Measurements from ENCODE around the gene OSBP2. TPM values are rescaled to one million over a fixed set of nuclear protein-coding genes. Genes with fewer than 3 reads are reported as not detected.

OSBP2 gene
- total and polyA plus RNA-seq, 2 of the 13 experiments (the other 11 are each of a cell fraction or from before 2014, with no cell fraction given) = 5.0 to 7.7 TPM

DNA sequence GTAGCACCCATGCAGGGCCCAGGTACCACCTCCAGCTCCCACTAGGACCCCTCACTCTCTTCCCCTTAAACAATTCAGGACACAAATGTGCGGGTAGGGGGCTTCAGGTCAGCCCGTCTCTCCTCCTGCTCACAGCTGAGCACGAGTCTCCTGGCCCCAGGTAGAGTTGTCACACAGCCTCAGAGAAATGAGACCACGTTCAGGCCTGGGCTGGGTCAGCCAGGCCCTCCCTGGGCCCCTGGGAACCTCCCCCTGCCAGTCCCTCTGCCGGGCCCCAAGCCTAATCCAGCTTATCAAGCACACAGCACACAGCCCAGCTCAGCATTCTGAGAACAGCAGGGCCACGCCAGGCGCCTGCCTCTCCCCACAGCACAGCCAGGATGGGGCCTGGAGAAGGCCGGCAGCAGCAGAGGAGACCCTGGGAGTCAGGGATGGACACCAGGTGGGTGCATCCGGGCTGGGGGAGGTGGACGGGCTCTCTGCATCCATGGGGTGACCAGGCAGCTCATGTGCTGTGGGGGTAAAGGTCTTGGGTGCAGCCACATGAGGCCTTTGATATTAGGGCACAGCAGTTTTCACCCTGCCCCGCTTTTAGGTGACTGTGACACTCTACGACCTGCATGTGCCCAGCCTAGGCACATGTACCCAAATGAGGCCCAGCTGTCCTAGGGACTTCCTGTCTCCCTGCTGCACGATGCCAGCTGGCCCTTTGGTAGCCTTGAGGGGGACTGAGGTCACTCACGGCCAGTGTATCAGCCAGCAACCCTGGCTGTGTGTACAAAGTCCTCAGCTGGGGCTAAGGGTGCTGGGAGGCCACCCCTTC lies 186.9 kb downstream of the OSBP2 start (continued):
- TF ChIP-seq ASH2L (IDR thresholded peaks at IDR 0.05; ENCODE audit: insufficient read length, low read depth, low read length) (peak; percentile 58), ZBTB20 (CRISPR knock-in tag; IDR thresholded peaks at IDR 0.05; ENCODE audit: borderline replicate concordance, low read depth) (no peak), PRMT3 (CRISPR knock-in tag; IDR thresholded peaks at IDR 0.05; ENCODE audit: borderline replicate concordance, low read depth) (no peak), ZNF138 (CRISPR knock-in tag; IDR thresholded peaks at IDR 0.05; ENCODE audit: low read depth) (no peak), ZNF17 (CRISPR knock-in tag; IDR thresholded peaks at IDR 0.05) (no peak), MED1 (CRISPR knock-in tag; IDR thresholded peaks at IDR 0.05) (peak; percentile 52; the same call in 1 of the 2 replicates), CBX1 (IDR thresholded peaks at IDR 0.05; ENCODE audit: low read depth) (no peak), MYNN (CRISPR knock-in tag; IDR thresholded peaks at IDR 0.05; ENCODE audit: low read depth) (no peak), HCFC1 (IDR thresholded peaks at IDR 0.05; ENCODE audit: low read depth, low read length) (no peak), NRL (CRISPR knock-in tag; IDR thresholded peaks at IDR 0.05; ENCODE audit: borderline replicate concordance) (no peak)
- TF ChIP-seq, protein P1, sequence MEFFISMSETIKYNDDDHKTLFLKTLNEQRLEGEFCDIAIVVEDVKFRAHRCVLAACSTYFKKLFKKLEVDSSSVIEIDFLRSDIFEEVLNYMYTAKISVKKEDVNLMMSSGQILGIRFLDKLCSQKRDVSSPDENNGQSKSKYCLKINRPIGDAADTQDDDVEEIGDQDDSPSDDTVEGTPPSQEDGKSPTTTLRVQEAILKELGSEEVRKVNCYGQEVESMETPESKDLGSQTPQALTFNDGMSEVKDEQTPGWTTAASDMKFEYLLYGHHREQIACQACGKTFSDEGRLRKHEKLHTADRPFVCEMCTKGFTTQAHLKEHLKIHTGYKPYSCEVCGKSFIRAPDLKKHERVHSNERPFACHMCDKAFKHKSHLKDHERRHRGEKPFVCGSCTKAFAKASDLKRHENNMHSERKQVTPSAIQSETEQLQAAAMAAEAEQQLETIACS (CRISPR knock-in tag; IDR thresholded peaks at IDR 0.05) = no peak
- TF ChIP-seq, protein P2, sequence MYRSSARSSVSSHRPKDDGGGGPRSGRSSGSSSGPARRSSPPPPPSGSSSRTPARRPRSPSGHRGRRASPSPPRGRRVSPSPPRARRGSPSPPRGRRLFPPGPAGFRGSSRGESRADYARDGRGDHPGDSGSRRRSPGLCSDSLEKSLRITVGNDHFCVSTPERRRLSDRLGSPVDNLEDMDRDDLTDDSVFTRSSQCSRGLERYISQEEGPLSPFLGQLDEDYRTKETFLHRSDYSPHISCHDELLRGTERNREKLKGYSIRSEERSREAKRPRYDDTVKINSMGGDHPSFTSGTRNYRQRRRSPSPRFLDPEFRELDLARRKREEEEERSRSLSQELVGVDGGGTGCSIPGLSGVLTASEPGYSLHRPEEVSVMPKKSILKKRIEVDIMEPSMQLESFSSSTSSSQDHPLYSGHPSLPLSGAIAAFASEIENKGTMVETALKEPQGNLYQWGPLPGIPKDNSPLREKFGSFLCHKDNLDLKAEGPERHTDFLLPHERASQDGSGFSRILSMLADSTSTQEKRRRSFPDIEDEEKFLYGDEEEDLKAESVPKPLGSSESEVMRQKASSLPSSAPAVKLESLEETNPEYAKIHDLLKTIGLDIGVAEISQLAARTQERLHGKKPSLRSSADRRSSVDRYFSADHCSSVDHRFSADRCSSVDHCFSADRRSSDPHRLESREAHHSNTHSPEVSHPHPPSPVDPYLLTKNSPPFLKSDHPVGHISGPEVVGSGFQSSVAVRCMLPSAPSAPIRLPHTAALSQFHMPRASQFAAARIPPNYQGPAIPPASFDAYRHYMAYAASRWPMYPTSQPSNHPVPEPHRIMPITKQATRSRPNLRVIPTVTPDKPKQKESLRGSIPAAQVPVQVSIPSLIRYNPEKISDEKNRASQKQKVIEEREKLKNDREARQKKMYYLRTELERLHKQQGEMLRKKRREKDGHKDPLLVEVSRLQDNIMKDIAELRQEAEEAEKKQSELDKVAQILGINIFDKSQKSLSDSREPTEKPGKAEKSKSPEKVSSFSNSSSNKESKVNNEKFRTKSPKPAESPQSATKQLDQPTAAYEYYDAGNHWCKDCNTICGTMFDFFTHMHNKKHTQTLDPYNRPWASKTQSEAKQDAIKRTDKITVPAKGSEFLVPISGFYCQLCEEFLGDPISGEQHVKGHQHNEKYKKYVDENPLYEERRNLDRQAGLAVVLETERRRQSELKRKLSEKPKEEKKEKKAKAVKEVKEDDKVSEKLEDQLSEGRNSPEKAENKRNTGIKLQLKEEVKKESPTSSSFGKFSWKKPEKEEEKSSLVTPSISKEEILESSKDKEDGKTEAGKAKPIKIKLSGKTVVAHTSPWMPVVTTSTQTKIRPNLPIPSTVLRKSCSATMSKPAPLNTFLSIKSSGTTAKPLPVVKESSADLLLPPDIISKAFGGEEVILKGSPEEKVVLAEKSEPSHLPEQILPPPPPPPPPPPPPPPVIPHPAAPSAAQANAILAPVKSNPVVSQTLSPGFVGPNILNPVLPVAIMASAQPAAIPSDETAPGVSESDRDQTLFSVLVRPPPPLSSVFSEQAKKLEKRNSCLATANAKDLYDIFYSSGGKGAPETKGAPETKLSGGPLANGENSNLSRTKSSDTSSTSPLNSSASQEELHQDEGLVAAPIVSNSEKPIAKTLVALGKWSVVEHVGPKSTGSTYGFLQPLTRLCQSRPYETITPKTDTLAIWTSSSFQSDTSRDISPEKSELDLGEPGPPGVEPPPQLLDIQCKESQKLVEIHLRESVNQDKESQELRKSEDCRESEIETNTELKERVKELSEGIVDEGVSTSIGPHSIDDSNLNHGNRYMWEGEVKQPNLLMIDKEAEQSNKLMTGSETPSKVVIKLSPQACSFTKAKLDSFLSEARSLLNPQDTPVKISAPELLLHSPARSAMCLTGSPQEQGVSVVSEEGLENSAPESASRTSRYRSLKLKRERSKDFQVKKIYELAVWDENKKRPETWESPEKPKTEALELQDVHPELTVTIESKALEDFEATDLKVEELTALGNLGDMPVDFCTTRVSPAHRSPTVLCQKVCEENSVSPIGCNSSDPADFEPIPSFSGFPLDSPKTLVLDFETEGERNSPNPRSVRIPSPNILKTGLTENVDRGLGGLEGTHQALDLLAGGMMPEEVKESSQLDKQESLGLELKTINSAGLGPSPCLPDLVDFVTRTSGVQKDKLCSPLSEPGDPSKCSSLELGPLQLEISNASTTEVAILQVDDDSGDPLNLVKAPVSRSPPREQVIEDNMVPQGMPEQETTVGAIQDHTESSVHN (CRISPR knock-in tag; IDR thresholded peaks at IDR 0.05) = no peak
- TF ChIP-seq, protein P3, sequence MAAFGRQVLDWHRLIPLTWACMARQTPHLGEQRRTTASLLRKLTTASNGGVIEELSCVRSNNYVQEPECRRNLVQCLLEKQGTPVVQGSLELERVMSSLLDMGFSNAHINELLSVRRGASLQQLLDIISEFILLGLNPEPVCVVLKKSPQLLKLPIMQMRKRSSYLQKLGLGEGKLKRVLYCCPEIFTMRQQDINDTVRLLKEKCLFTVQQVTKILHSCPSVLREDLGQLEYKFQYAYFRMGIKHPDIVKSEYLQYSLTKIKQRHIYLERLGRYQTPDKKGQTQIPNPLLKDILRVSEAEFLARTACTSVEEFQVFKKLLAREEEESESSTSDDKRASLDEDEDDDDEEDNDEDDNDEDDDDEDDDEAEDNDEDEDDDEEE (CRISPR knock-in tag; IDR thresholded peaks at IDR 0.05) = no peak
- TF ChIP-seq, protein P4, sequence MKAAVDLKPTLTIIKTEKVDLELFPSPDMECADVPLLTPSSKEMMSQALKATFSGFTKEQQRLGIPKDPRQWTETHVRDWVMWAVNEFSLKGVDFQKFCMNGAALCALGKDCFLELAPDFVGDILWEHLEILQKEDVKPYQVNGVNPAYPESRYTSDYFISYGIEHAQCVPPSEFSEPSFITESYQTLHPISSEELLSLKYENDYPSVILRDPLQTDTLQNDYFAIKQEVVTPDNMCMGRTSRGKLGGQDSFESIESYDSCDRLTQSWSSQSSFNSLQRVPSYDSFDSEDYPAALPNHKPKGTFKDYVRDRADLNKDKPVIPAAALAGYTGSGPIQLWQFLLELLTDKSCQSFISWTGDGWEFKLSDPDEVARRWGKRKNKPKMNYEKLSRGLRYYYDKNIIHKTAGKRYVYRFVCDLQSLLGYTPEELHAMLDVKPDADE (CRISPR knock-in tag; IDR thresholded peaks at IDR 0.05) = no peak
- TF ChIP-seq, protein P5, sequence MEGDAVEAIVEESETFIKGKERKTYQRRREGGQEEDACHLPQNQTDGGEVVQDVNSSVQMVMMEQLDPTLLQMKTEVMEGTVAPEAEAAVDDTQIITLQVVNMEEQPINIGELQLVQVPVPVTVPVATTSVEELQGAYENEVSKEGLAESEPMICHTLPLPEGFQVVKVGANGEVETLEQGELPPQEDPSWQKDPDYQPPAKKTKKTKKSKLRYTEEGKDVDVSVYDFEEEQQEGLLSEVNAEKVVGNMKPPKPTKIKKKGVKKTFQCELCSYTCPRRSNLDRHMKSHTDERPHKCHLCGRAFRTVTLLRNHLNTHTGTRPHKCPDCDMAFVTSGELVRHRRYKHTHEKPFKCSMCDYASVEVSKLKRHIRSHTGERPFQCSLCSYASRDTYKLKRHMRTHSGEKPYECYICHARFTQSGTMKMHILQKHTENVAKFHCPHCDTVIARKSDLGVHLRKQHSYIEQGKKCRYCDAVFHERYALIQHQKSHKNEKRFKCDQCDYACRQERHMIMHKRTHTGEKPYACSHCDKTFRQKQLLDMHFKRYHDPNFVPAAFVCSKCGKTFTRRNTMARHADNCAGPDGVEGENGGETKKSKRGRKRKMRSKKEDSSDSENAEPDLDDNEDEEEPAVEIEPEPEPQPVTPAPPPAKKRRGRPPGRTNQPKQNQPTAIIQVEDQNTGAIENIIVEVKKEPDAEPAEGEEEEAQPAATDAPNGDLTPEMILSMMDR (CRISPR knock-in tag; IDR thresholded peaks at IDR 0.05) = no peak
